SW 1271 (cell line): ENCODE data around the gene FCN1.
"Not testable (repeated sequence)": the region's sequence is repeated elsewhere in the genome, so short reads cannot be mapped to it uniquely, and the experiment has no call there.

Experiments
- DNase-seq, 2 experiments: peaks; one replicate each; lab custom pipeline; 2025; lab: John Stamatoyannopoulos, UW

FCN1 gene

DNA sequence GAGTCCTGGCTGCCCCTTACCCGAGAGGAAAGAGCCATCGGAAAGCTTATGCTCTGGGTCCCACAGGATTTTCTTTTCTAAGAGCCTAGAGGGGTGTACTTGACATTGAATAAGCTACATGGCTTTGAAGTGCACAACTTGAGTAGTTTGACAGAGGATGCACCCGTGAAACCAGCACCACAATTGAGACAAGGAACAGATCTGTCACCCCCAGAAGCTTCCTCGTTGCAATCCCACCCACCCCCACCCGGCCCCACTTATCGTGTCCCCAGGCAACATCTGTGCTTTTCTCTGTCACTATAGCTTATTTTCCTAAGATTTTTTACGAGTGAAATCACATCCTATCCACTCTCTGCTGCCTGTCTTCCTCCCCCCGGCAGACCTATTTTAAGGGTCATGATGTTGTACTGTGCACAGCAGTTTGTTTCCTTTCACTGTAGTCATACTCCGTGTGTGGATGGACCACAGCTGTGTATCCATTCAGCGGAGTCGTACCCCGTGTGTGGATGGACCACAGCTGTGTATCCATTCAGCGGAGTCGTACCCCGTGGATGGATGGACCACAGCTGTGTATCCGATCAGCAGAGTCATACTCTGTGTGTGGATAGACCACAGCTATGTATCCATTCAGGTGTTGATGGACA, 45.9 kb downstream of the FCN1 start:
- no peak for DNase-seq

GRCh38 chr9:134870746-134871662, 46.7 kb downstream of the FCN1 start:
- no peak for DNase-seq

GRCh38 chr9:134870301-134870694, 47.4 kb downstream of the FCN1 start:
- DNase-seq = no peak

GRCh38 chr9:134869554-134870300, 48.0 kb downstream of the FCN1 start:
- no peak for DNase-seq

DNA sequence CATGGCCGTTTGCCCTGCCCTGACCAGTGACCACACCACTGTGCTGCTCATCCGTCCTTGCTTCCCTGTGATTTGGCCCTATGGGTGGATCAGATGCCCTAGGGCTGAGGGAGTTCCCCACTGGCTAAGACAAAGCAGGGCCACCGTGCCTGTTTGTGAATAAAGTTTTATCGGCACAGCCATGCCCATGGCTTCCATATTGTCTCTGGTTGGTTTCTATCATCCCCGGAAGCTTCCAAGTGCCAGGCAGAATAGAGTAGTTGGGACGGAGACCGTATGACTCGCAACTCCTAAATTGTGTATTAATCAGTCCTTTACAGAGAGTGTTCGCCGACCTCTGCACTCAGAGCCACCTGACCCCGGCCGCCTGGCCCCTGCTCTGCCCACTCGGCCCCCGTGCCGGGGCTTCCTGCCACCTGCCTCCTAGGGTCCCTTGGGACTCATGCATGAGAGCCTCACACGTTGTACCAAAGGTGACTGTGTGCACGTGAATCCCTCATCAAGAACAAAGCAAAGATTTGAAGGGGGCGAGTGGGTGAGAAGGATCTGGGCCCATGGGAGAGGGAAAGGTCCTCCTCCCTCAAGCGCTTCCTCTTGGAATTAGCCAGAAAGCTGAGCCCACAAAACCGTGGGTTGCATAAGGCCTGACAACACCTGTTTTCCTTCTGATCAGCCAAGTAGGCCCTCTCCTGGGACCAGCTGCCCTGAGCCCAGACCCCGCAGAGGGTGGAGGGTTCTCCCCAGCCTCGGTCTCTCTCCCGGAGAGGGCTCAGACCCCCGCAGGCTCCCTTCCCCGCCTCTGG, 48.8 kb downstream of the FCN1 start:
- no peak for DNase-seq

GRCh38 chr9:134867917-134868750, 49.6 kb downstream of the FCN1 start:
- no peak for DNase-seq

GRCh38 chr9:134864821-134865190, 52.9 kb downstream of the FCN1 start:
- no peak for DNase-seq

DNA sequence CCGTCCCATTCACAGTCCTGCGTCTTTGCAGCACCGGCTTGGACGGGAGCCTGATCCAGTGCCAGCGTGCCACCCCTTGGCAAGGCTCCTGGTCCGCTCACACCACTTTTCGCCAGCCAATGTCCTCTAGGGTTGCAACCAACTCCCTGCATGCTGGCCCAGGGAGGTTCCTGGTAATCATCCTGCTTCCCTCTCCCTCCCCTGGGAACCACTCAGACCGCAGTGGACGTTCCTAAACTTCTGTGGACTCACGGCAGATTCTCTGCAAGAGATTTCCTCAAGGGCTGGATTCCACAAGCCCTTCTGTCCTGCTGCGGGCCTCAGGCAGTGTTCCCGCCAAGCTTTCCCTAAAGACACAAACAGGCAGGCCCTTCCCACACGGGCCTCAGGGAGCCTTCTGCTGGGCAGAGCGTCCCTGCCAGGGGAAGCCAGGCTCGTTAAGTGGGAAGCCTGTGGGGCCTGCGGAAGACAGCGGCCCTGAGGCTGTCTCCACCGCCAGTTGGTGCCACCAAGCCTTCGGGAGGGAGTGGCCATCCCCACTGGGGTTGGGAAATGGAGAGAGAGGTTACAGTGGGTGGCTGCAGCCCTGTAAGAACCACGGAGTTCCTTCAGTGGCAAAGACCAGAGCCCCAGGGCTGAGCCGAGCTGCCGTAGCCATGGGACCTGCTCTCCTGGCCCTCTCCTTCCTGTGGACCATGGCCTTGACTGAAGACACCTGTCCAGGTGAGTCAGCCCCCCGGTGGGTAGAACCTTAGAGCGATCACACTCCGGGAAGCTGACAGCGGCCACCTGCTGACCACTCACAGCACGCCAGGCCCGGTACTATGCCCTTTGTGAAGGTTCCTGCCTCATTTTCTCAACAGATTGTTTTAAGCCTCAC, 53.5 kb downstream of the FCN1 start:
- no peak for DNase-seq

- no peak for DNase-seq
Observed at GRCh38 chr9:134863306-134863902, 54.3 kb downstream of the FCN1 start.

GRCh38 chr9:134861595-134862334, 55.9 kb downstream of the FCN1 start:
- no peak for DNase-seq

GRCh38 chr9:134860510-134860909, 57.2 kb downstream of the FCN1 start:
- no peak for DNase-seq

DNA sequence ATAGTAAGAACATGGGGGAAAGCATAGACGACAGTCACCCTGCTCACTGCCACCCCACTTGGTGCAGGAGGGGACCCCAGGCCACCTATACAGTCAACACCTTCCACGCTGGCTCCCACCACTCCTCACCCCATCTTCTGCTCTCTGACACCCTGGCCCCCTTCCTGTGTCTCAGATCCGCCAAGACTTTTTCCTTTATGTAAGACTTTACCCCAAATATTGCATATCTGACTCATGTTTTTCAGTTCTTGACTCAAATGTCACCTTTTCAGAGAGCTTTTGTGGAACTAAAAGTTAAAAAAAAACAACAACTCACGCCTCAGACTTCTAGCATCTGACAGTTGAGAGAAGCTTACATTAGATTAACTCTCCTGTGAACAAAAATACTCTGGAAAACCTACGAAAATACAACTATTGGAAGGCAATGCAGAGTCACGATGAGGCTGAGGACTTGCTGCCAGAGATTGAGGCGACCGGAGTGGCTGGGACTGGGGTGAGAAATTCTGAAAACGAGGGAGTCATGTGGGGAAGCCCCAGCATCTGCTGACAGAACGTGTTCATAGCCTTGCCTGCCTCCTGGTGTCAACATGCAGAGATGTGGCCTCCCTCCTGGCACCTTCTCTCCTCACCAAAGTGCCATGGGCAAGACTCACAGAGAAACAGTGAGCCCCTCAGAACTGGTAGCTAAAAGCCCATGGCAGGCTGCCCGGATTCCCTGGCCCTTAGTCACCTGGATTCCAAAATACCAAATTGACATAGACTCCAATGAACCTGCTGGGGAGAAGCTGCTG, 59.5 kb downstream of the FCN1 start:
- peak in 1 of 2 experiments; percentile 54 for DNase-seq

- DNase-seq = not testable (repeated sequence)
Observed at GRCh38 chr9:134857451-134857850, 60.3 kb downstream of the FCN1 start.

GRCh38 chr9:134855900-134856377, 61.8 kb downstream of the FCN1 start:
- no peak for DNase-seq
